ENCODE data around the gene IKBKE.

Gene IKBKE

GRCh38 chr1:206544562-206545257 is 74.4 kb downstream of the IKBKE start:
- peak; percentile 68; the same call in 1 of the 3 replicates for ATAC-seq (ENCODE audit: low read depth)

GRCh38 chr1:206545351-206545750 is 75.1 kb downstream of the IKBKE start:
- ATAC-seq (ENCODE audit: low read depth) (no peak), DNase-seq (ENCODE audit: low spot score) (no peak)
- no peaks in the 10 kb centered on the region for H3K9me3 ChIP-seq (ENCODE audit: severe bottlenecking)
- H3K27ac ChIP-seq (ENCODE audit: poor library complexity, severe bottlenecking), result no peak overlapping the region
- no peak overlapping the region for H3K4me3 ChIP-seq (ENCODE audit: severe bottlenecking)
- TF ChIP-seq CTCF (IDR thresholded peaks at IDR 0.05; ENCODE audit: poor library complexity, severe bottlenecking), result no peak
- no peaks in the 10 kb centered on the region for H3K4me1 ChIP-seq (ENCODE audit: insufficient read depth, poor library complexity, severe bottlenecking)
- no peaks in the 10 kb centered on the region for H3K36me3 ChIP-seq (ENCODE audit: low read depth)
- no peaks in the 10 kb centered on the region for H3K27me3 ChIP-seq (ENCODE audit: insufficient read depth, poor library complexity, severe bottlenecking)

More at GRCh38 chr1:206544562-206545257, 74.4 kb downstream of the IKBKE start:
- Histone ChIP-seq H3K27ac (ENCODE audit: poor library complexity, severe bottlenecking) (no peak overlapping the region), H3K36me3 (ENCODE audit: low read depth) (no peaks in the 10 kb centered on the region), H3K9me3 (ENCODE audit: severe bottlenecking) (no peaks in the 10 kb centered on the region), H3K4me1 (ENCODE audit: insufficient read depth, poor library complexity, severe bottlenecking) (no peaks in the 10 kb centered on the region), H3K27me3 (ENCODE audit: insufficient read depth, poor library complexity, severe bottlenecking) (no peaks in the 10 kb centered on the region), H3K4me3 (ENCODE audit: severe bottlenecking) (no peak overlapping the region)
- DNase-seq (ENCODE audit: low spot score), result no peak
- TF ChIP-seq CTCF (IDR thresholded peaks at IDR 0.05; ENCODE audit: poor library complexity, severe bottlenecking), result peak; percentile 92
